CD4-positive, alpha-beta memory T cell (primary cell): ENCODE measurements around the gene EEFSEC. TPM values are rescaled to one million over a fixed set of nuclear protein-coding genes. Genes with fewer than 3 reads are reported as not detected.

ENCODE experiments used
- CTCF ChIA-PET: fragments of 350-600 bp; sonication (Branson Sonifier 250); formaldehyde crosslinking; loops from one replicate; lab custom pipeline; 2021; ENCODE audit warnings: inconsistent platforms; ENCODE audit not compliant: partially characterized antibody; lab: Charles Lee
- POLR2A ChIA-PET: fragments of 350-600 bp; sonication (Branson Sonifier 250); formaldehyde crosslinking; loops from one replicate; lab custom pipeline; 2021; ENCODE audit not compliant: partially characterized antibody; lab: Charles Lee
- DNase-seq, 5 donors: peaks; one replicate each; pipeline versions ENCODE4 v3.0.0 to v3.0.0-alpha.2; 2020 to 2022; ENCODE audit warnings: mixed read lengths in 1 of 5
- H3K27ac ChIP-seq: one replicate; pipeline ENCODE4 v1.7.0; 2013; ENCODE audit warnings: low read depth, low read length
- H3K27me3 ChIP-seq: 2 replicates; pipeline ENCODE4 v1.7.0; 2013; ENCODE audit warnings: mild to moderate bottlenecking, low read length, moderate library complexity; ENCODE audit not compliant: insufficient read depth
- H3K36me3 ChIP-seq: 2 replicates; pipeline ENCODE4 v1.7.0; 2013; ENCODE audit warnings: mild to moderate bottlenecking, low read length, moderate library complexity; ENCODE audit not compliant: insufficient read depth
- H3K4me1 ChIP-seq: 2 replicates; pipeline ENCODE4 v1.7.0; 2013; ENCODE audit warnings: mild to moderate bottlenecking, low read length, moderate library complexity; ENCODE audit not compliant: insufficient read depth
- H3K4me3 ChIP-seq, 2 donors: one replicate each; pipeline ENCODE4 v1.7.0; 2013; ENCODE audit warnings: low read length in 2 of 2, mild to moderate bottlenecking in 1 of 2
- H3K9me3 ChIP-seq, 2 donors: one replicate each; pipeline ENCODE4 v1.7.0; 2013; ENCODE audit warnings: low read length in 2 of 2, control low read depth in 1 of 2; ENCODE audit not compliant: control insufficient read depth in 1 of 2
- H3K27ac Mint-ChIP-seq, 7 donors: one replicate each; pipeline ENCODE4 v1.8.0; 2020 to 2021; ENCODE audit warnings: mixed read lengths in 7 of 7, mild to moderate bottlenecking in 6 of 7, inconsistent platforms in 3 of 7, moderate library complexity in 3 of 7
- H3K27me3 Mint-ChIP-seq, 2 donors: one replicate each; pipeline ENCODE4 v1.8.0; 2020 to 2021; ENCODE audit warnings: mixed read lengths in 2 of 2
- H3K36me3 Mint-ChIP-seq, 2 donors: one replicate each; pipeline ENCODE4 v1.8.0; 2020 to 2021; ENCODE audit warnings: mixed read lengths in 2 of 2, inconsistent platforms in 1 of 2, mild to moderate bottlenecking in 1 of 2
- H3K4me1 Mint-ChIP-seq, 4 donors: one replicate each; pipeline ENCODE4 v1.8.0; 2020 to 2021; ENCODE audit warnings: mixed read lengths in 4 of 4, mild to moderate bottlenecking in 1 of 4
- H3K4me3 Mint-ChIP-seq, 8 donors: one replicate each; pipeline ENCODE4 v1.8.0; 2020 to 2021; ENCODE audit warnings: mixed read lengths in 8 of 8, mild to moderate bottlenecking in 7 of 8, moderate library complexity in 6 of 8, inconsistent platforms in 3 of 8
- H3K9me3 Mint-ChIP-seq, 8 donors: one replicate each; pipeline ENCODE4 v1.8.0; 2020 to 2021; ENCODE audit warnings: mixed read lengths in 8 of 8, mild to moderate bottlenecking in 5 of 8, inconsistent platforms in 3 of 8, moderate library complexity in 1 of 8
- intact Hi-C: fragments of 100-400 bp; cut with micrococcal nuclease; formaldehyde crosslinking; loops from one replicate; pipeline ENCODE4 v1.15.1; 2023
- polyA plus RNA-seq, 2 donors: library from polyadenylated mRNA; unstranded; fragments of 300-500 nt; fragmentation: Illumina TruSeq; gene quantifications; one replicate each; pipeline ENCODE4 v1.2.3, GENCODE V29; 2021
- total RNA-seq, 2 experiments: library from RNA; stranded (reverse); gene quantifications; one replicate each; pipeline ENCODE4 v1.2.3, GENCODE V29; 2021

Gene EEFSEC
- total and polyA plus RNA-seq, 4 experiments from 2014 or later, result 14.0 to 24.9 (median 17.1) TPM

DNA sequence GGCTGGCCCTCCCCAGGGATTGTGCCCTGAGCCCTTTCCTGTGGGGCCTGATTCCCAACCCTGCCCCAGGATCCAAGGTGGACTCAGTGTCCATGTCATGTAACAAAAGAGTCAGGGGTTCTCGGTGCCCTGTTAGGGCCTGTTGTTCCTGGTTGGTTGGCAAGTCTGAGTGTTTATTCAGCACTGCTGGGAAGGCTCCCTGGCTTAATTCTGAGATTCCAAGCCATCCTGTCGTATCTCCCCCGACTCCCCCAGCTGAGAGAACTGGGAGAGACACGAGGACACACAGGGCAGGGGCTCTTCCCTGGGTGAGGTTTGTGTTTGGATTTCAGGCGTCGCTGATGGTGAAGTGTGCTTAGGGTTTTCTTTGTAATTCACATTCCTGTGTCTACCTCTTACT lies 78.3 kb downstream of the EEFSEC start:
- no peak overlapping the region for H3K4me3 ChIP-seq
- no peaks in the 10 kb centered on the region for H3K36me3 ChIP-seq
- Mint-ChIP-seq H3K27me3 (no peaks in the 10 kb centered on the region), H3K27ac (no peak overlapping the region), H3K9me3 (peaks cover 0 to 2% (median 0%) of the 10 kb centered on the region in 8 donors), H3K36me3 (peaks cover 0 to under 1% of the 10 kb centered on the region in 2 donors), H3K4me1 (peaks cover 6 to 16% (median 13%) of the 10 kb centered on the region in 4 donors), H3K4me3 (no peak overlapping the region)
- no peak for DNase-seq
- H3K27me3 ChIP-seq, result no peaks in the 10 kb centered on the region
- H3K4me1 ChIP-seq, result no peaks in the 10 kb centered on the region
- no peaks in the 10 kb centered on the region for H3K9me3 ChIP-seq
- intact Hi-C loops, result no loop called here
- ChIA-PET CTCF (interaction anchor here (1.7 kb wide), 1 partner anchor 10 kb away, joined by 4 read pairs; no protein-coding TSS in a partner anchor), POLR2A (no interaction called here)
- no peak overlapping the region for H3K27ac ChIP-seq

DNA sequence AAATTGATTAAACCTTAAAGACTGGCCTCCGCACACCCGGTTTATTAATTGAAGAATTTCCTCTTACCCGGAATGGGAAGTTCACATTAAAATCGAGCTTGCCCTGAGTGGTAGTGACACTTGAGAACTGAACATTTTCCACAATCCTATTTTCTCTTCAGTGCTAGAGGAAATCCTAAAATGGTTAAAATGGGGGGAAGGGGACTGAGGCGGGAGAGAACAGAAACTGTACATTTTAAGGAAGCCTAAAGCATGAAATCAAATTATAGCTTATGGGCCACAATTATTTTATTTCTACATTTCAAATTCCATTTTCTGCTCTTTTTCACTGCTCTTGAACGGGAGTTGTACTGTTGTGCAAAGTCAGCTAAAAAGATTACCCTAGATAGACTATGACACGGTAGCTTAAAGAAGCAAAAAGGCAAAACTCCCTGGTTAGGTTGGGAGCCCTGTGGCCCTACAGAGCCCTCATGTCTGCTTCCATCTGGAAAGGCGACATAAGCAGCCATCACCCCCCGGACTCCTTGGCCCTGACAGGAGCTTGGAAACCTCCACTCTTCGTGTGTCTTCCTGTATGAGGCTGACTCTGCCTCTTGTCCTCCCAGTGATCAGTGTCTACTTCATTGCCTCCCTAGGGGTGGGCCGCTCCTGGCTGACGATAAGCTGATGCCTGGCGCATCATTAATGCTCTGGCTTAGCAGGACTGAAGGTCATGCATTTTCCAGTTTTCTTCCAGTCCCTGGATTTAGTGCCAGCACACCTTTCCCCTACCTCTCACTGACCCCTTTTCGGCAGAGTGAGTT lies 79.3 kb downstream of the EEFSEC start:
- no peaks in the 10 kb centered on the region for H3K36me3 Mint-ChIP-seq
- peaks cover 6 to 17% (median 12%) of the 10 kb centered on the region in 4 donors for H3K4me1 Mint-ChIP-seq
- Histone ChIP-seq H3K4me3 (no peak overlapping the region), H3K9me3 (no peaks in the 10 kb centered on the region), H3K27ac (no peak overlapping the region), H3K4me1 (no peaks in the 10 kb centered on the region), H3K27me3 (no peaks in the 10 kb centered on the region), H3K36me3 (no peaks in the 10 kb centered on the region)
- intact Hi-C loops, result no loop called here
- DNase-seq, result no peak
- H3K9me3 Mint-ChIP-seq, result peaks cover 0 to 2% (median 0%) of the 10 kb centered on the region in 8 donors
- no peak overlapping the region for H3K4me3 Mint-ChIP-seq
- ChIA-PET POLR2A (interaction anchor here (1.4 kb wide), 1 partner anchor 9 kb away, joined by 5 read pairs; no protein-coding TSS in a partner anchor), CTCF (interaction anchor here (1.2 to 1.9 kb wide), 4 partner anchors 9 to 89 kb away, joined by 3 to 7 read pairs (median 4); no protein-coding TSS in a partner anchor)
- H3K27ac Mint-ChIP-seq, result no peak overlapping the region
- H3K27me3 Mint-ChIP-seq, result no peaks in the 10 kb centered on the region

DNA sequence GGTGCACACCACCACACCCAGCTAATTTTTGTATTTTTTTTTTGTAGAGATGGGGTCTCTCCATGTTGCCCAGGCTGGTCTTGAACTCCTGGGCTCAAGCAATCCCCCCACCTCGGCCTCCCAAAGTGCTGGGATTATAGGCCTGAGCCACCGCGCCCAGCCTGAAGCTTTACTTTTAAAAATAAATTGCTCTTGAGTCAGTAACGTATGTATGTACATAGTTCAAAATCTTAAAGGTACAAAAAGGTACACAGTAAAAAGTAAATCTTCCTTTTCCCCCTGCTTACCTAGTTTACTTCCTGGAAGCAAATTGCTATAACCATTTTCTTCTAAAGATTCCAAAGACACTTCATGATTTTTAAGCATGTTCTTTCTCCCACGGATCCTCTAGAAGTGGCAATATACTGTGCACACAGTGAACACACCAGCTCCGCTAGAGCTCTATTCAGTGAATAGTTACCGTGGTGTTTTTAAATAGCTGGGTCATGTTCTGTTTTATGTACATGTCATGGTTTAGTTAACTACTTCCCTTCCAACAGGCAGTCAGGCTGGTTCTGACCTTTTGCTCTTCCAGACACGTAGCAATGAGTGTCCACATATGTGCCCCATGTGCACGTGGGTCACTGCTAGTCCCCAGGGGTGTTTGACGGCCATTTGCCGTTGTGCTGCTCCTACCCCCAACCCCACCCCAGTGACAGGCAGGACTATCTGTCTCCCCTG lies 82.1 kb downstream of the EEFSEC start:
- no peak for DNase-seq
- Histone ChIP-seq H3K36me3 (no peaks in the 10 kb centered on the region), H3K9me3 (no peaks in the 10 kb centered on the region), H3K4me3 (no peak overlapping the region), H3K4me1 (no peaks in the 10 kb centered on the region), H3K27ac (no peak overlapping the region), H3K27me3 (no peaks in the 10 kb centered on the region)
- Mint-ChIP-seq H3K27ac (no peak overlapping the region), H3K4me1 (peaks cover 0 to 22% (median 12%) of the 10 kb centered on the region in 4 donors), H3K27me3 (no peaks in the 10 kb centered on the region), H3K4me3 (no peak overlapping the region), H3K9me3 (no peaks in the 10 kb centered on the region), H3K36me3 (no peaks in the 10 kb centered on the region)
- ChIA-PET POLR2A (no interaction called here), CTCF (interaction anchor here (2.4 kb wide), 1 partner anchor 9 kb away, joined by 9 read pairs; no protein-coding TSS in a partner anchor)
- intact Hi-C loops, result no loop called here

DNA sequence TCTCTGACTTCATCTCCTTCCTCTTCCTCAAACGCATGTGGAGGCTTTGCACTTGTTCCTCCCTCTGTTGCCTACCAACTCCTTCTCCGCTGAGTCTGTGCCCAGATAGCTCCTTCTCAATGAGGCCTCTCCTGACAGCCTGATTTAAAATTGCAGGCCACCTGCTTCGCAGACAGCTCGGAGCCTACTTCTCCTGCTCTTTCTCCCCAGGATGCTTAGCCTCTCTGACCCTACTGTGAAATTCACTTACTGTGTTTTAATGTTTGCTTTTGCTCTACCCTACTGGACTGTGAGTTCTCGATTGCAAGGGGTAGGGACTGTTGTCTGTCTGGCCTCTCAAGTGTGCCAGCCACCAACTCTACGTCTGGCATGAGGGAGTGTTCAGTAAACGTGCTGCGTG lies 83.4 kb downstream of the EEFSEC start:
- ChIA-PET CTCF (interaction anchor here (1.1 to 2.4 kb wide), 3 partner anchors 11 to 86 kb away, joined by 3 to 9 read pairs (median 4); no protein-coding TSS in a partner anchor), POLR2A (no interaction called here)
- Mint-ChIP-seq H3K36me3 (no peaks in the 10 kb centered on the region), H3K4me3 (no peak overlapping the region), H3K4me1 (peaks cover 4 to 31% (median 14%) of the 10 kb centered on the region in 4 donors), H3K27ac (no peak overlapping the region), H3K9me3 (no peaks in the 10 kb centered on the region), H3K27me3 (no peaks in the 10 kb centered on the region)
- Histone ChIP-seq H3K4me1 (no peaks in the 10 kb centered on the region), H3K27me3 (no peaks in the 10 kb centered on the region), H3K27ac (no peak overlapping the region), H3K36me3 (no peaks in the 10 kb centered on the region), H3K9me3 (no peaks in the 10 kb centered on the region), H3K4me3 (no peak overlapping the region)
- DNase-seq, result no peak
- intact Hi-C loops, result no loop called here

DNA sequence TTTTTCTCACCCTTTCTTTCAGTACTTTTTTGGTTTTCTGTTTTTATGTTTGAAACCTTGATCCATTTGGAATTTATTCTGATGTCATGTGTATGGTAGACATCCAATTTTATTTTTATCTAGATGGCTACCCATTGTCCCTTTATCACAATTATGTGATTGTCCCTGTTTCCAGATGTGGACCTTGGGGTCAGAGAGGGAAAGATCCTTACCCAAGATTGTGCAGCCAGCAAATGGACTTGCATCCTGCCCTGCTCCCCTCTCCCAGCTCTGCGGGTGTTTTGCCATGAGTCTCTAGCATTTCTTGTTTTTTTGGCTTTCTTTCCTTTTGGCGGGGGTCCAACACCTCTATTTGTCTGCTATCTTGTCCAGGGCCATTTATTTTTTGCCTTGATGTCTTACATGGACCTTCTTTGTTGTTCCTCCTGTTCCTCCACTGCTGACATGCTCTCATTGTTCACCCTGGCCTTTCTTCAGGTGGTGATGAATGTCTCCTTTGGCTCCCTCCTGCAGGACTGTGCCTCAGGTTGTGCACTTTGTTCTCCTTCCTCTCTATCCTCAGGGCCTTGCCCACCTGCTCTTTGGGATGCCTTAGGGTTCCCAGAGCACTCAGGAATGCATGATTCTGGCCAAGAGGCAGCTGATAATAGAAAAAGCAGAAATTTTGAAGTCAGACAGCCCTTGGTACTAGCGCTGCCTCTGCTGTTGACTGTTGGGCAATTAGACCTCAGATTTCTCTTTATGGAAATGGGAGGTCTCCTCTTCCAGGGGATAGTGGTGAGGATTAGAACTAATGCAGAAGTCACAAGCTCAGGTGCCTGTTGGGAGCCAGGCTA lies 84.3 kb downstream of the EEFSEC start:
- intact Hi-C loops, result no loop called here
- Mint-ChIP-seq H3K27ac (peak overlapping the region in 3 of 7 donors; percentile 37 to 76 (median 48)), H3K9me3 (no peaks in the 10 kb centered on the region), H3K36me3 (no peaks in the 10 kb centered on the region), H3K4me3 (no peak overlapping the region), H3K4me1 (peaks cover 6 to 31% (median 15%) of the 10 kb centered on the region in 4 donors), H3K27me3 (no peaks in the 10 kb centered on the region)
- CTCF ChIA-PET, result no interaction called here
- POLR2A ChIA-PET, result no interaction called here
- Histone ChIP-seq H3K27me3 (no peaks in the 10 kb centered on the region), H3K36me3 (no peaks in the 10 kb centered on the region), H3K9me3 (no peaks in the 10 kb centered on the region), H3K4me3 (no peak overlapping the region), H3K4me1 (peaks cover 1% of the 10 kb centered on the region), H3K27ac (no peak overlapping the region)
- DNase-seq, result no peak

DNA sequence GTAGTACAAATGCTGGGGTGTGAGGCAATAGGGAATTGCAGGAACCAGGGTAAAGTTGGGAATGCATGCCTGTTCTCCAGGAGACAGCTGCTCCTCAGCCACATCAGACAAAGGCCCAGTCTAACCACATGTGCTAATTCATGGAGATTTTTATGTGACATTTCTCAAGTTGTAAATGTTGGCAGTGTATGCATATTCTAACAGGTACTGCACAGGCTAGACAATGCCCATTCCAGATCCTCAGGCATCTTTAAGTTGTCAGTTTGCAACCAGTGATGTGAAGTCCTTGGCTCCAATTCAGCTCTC lies 84.9 kb downstream of the EEFSEC start:
- no peaks in the 10 kb centered on the region for H3K27me3 Mint-ChIP-seq
- intact Hi-C loops, result no loop called here
- no peak overlapping the region for H3K4me3 Mint-ChIP-seq
- Histone ChIP-seq H3K9me3 (no peaks in the 10 kb centered on the region), H3K36me3 (no peaks in the 10 kb centered on the region), H3K27me3 (no peaks in the 10 kb centered on the region), H3K4me1 (peaks cover 7% of the 10 kb centered on the region), H3K4me3 (no peak overlapping the region), H3K27ac (no peak overlapping the region)
- POLR2A ChIA-PET, result no interaction called here
- CTCF ChIA-PET, result no interaction called here
- peak overlapping the region in 1 of 7 donors; percentile 42 for H3K27ac Mint-ChIP-seq
- no peaks in the 10 kb centered on the region for H3K9me3 Mint-ChIP-seq
- peaks cover 12 to 33% (median 19%) of the 10 kb centered on the region in 4 donors for H3K4me1 Mint-ChIP-seq
- peaks cover 0 to 5% of the 10 kb centered on the region in 2 donors for H3K36me3 Mint-ChIP-seq
- DNase-seq, result no peak
